IPS-NIHi7 (cell line): ENCODE measurements around the gene CNPY3.
"Not testable (repeated sequence)": the region's sequence is repeated elsewhere in the genome, so short reads cannot be mapped to it uniquely, and the experiment has no call there.

Source experiments
- DNase-seq: peaks from one replicate; pipeline ENCODE4 v3.0.0; 2012; ENCODE audit warnings: mixed read lengths; ENCODE audit errors: extremely low spot score

The CNPY3 gene

DNA sequence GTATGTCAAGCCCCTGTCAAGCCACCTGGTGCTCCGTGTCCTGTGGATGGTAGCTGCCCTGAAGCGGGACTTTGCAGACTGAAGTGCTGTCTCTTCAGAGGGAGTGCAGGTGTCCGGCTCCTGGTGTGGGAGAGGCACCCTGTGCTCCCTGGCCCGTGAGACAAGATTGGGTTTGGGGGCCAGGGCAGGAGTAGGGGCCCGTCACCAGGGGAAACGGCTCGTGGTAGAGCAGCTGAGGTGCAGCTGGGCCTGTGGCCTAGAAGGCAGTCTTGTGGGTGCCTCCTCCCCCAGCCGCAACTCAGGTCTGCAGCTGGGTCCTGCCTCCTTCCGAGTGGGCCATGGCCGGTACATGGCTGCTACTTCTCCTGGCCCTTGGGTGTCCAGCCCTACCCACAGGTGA, 13.5 kb upstream of the CNPY3 start, which contains the start of gene PTCRA:
Gene PTCRA (plus strand): TSS at position 322 of the 400 bp plus-strand sequence. CDS start 17 bp downstream, at position 339.
- no peak for DNase-seq

DNA sequence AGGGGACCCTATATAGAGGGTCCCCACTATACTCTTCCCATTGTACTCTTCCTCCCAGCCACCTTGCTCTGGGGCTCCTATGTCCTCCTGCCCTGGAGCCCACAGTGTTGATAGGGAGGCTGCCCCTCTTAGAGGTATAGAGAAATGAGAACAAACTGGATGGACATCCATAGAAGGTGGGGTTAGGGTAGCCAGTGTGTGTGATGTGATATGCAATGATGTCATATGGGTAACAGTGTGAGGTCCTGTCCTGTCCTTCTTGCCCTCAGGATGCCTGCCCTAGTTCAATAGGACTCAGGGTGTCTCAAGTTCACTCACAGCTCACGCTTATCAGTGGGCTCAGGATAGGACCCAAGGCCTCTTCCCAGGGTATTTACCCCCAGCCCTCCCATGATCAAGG, 13.0 kb upstream of the CNPY3 start:
- DNase-seq = no peak

DNA sequence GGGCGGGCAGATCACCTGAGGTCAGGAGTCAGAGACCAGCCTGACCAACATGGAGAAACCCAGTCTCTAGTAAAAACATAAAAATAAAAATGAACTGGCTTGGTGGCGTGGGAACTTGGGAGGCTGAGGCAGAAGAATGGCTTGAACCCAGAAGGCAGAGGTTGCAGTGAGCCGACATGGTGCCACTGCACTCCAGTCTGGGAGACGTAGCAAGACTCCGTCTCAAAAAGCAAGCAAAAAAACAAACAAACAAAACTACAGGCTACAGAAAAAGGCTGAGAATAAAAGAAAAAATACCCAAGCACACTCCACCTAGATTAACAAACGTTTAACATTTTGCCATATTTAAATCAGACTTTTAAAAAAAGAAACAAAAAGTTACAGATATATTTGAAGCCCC, 7.5 kb upstream of the CNPY3 start:
- DNase-seq = no peak

DNA sequence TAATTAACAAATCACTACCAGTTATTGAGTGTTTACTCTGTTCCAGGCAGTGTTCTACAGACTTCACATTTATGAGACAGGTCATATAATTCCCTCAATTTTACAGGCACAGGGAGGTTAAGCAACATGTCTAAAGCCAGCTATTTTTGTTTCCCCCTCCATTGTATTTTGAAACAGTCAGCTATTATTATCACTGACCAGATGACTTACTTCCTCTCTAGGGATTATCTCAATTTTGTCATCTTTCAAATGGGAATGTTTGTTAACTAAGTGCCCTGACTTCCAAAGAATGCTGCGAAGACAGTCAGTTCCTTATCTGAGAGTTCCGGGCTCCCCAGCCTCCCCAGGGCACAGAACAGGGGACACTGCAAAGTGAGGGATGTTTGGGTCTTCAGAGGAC, 5.6 kb upstream of the CNPY3 start:
- DNase-seq = no peak

DNA sequence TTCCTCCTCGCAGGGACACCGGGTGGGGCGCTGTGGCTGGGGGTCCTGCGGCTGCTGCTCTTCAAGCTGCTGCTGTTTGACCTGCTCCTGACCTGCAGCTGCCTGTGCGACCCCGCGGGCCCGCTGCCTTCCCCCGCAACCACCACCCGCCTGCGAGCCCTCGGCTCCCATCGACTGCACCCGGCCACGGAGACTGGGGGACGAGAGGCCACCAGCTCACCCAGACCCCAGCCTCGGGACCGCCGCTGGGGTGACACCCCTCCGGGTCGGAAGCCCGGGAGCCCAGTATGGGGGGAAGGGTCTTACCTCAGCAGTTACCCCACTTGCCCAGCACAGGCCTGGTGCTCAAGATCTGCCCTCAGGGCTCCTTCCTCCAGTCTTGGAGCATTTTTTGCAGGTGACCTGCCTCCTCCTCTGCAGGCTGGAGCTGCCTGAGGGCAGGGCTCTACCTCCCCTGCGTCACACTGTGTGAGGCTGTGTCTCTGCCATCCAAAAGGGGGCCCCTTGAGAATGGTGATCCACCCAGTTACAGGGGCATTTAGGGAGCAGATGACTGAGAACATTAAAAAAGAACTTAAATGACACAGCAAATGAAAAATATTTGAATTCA, 3.9 kb upstream of the CNPY3 start:
- DNase-seq = peak; percentile 41

DNA sequence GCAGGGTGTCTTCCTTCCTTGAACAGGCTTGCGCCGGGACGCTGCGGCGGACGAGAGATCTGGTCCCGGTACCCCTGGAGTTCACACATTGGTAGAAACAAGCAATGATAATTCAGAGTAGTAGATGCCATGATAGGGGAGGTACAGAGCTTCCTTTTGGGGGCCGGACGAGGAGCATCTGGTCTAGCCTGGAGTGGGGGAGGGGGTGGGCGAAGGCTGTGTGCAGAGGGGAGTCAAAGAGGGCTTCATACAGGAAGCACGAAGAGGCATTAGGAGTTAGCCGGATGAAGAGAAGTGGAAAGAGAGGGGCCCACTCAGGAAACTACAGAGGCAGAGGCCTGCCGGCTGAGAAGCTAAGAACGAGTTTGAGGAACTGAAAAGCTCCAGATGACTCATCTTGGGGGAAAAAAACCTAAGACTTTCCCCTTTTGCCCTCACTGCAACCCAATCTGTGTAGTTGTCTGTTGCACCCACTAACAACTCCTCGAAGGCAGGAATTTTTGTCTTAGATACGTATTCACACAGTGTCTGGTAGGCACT, 611 bp downstream of the CNPY3 start:
- no peak for DNase-seq

DNA sequence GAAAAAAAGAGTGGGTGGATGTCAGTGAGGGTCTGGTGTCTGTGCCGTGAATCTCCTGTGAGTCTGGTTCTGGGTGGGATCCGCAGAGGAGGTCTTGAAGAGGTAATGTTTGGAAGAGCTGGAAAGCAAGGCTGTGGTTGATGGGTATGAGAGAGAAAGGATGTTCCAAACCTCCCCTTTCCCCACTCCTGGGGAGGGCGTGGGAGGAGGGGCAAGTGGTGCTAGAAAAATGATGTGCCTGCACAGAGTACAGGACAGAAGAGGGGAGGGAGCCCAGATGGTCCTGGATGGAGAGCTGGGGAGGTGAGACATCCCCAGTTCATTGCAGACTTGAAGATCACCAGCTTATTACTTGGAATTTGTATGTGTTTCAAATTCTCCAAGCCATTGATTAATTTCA, 3.1 kb downstream of the CNPY3 start:
- DNase-seq = no peak

DNA sequence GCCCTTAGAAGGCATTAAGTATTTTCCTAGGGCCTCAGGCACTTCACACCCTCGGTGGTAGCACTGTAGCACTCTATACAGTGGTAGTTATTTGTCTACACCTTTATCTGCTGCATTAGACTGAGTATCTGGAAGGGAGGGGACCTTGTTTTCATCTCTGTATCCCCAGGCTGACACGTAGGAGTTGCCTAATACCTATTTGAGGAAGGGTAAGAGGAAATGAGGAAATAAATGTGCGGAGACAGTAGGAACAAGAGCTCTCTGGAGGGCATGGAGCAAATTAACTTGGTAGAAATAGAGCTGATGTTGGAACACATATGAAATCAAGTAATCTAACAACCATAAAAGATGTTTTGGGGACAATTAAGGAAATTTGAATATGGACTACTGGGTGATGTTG, 3.9 kb downstream of the CNPY3 start:
- no peak for DNase-seq

DNA sequence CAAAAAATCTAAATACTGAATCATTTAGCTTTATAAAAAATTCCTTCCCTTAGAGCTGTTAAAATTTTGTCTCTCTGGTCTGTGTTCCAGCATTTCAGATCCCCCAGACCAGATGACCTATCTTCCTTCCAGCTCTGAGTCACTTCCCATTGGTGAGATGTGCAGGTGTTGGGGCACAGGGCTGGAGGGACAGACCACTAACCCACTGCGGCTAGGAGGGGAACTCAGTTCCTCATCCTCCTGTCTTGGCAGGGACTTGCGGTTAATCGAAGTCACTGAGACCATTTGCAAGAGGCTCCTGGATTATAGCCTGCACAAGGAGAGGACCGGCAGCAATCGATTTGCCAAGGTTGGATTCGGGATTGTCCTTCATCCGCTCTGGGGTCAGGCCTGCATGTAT, 6.0 kb downstream of the CNPY3 start:
- no peak for DNase-seq

DNA sequence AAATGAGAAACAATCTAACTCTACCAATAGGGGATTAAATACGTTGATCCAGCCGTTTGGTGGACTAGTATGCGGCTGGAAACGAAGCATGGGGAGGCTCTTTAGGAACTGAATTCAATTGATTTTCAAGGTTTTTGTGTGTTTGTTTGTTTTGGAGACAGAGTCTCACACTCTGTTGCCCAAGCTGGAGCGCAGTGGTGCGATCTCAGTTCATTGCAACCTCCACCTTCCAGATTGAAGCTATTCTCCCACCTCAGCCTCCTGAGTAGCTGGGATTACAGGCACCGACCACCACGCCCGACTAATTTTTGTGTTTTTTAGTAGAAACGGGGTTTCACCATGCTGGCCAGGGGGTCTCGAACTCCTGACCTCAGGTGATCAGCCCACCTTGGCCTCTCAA, 7.1 kb downstream of the CNPY3 start:
- no peak for DNase-seq

DNA sequence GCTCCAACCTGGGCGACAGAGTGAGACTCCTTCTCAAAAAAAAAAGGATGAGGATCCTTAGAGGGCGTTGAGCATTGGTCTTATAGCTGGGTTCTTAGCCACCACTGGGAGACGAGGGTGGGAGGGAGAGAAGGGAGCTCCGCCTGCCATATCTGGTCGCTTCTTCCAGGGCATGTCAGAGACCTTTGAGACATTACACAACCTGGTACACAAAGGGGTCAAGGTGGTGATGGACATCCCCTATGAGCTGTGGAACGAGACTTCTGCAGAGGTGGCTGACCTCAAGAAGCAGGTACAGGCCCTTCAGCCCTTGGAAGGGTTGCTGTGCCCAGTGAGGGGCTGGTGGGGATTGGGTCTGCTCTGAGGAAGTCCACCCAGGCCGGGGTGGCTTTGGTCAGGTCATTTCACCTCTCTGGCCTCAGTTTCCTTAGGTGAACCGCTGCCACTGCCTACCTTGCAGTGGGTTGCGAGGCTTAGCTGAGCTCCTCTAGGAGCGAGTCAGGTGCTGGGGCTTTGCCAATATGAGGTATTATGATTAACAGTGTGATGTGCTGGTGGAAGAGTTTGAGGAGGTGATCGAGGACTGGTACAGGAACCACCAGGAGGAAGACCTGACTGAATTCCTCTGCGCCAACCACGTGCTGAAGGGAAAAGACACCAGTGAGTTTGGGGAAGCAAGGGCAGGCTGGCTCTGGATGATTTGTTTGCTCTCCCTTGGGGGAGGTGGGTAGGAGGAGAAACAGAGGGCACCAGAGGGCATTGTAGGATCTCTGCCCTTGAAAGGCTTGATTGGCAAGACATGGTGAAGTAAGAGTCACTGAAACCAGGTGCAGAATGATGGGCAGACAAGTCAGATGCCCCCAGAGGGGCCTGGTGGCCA, 8.5 kb downstream of the CNPY3 start:
- DNase-seq = no peak

DNA sequence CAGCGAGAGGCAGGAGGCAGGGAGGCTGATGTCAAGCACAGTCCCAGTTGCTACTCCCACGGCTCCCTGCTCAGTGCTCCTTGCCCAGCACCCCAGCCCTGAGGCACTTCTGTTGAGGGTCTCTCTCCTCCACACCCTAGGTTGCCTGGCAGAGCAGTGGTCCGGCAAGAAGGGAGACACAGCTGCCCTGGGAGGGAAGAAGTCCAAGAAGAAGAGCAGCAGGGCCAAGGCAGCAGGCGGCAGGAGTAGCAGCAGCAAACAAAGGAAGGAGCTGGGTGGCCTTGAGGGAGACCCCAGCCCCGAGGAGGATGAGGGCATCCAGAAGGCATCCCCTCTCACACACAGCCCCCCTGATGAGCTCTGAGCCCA, 9.1 kb downstream of the CNPY3 start:
- DNase-seq = no peak

DNA sequence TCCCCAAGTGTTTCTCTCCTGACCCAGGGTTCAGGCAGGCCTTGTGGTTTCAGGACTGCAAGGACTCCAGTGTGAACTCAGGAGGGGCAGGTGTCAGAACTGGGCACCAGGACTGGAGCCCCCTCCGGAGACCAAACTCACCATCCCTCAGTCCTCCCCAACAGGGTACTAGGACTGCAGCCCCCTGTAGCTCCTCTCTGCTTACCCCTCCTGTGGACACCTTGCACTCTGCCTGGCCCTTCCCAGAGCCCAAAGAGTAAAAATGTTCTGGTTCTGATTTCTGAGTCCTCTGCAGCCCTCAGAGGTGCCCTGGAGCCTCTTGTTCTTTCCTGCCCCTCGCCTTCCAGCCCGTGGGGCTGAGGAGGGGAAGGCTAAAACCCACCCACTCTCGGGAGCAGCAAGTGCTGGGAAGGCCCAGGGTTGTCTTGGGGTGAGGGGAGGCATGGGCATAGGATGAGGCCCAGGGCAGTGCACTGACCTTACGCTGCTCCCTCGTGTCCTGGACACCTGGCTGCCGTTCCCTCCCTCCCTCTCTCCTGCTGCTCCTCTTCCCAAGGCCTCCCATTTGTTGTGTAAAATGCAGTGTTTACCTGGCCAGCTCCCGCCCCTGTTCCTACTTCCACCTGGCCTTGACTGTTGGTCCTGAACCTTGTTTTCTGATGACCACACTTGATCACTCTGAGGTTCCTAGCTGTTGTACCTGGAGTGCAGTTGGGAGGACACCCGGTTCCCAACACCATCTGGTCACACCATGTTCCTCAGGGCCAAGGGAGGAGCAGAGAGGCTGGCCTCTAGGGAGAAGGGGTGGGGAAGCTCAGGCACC, 9.9 kb downstream of the CNPY3 start:
- DNase-seq = no peak

DNA sequence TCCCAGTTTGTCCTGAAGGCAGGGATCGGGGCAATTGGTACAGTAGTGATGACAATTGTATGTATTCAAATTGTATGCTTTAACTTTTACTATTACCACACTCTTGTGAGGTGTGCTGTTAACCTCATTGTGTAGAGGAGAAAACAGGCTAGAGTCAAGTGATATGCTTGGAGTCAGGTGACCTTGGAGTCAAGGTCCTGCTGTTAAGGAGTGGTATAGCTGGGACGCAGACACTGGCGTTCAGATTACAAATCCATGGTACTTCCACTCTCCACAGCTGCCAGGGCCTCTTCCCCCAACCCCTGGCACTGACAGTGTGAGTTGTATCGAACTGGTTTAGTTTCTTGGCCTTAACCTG, 10.5 kb downstream of the CNPY3 start:
- DNase-seq = no peak

DNA sequence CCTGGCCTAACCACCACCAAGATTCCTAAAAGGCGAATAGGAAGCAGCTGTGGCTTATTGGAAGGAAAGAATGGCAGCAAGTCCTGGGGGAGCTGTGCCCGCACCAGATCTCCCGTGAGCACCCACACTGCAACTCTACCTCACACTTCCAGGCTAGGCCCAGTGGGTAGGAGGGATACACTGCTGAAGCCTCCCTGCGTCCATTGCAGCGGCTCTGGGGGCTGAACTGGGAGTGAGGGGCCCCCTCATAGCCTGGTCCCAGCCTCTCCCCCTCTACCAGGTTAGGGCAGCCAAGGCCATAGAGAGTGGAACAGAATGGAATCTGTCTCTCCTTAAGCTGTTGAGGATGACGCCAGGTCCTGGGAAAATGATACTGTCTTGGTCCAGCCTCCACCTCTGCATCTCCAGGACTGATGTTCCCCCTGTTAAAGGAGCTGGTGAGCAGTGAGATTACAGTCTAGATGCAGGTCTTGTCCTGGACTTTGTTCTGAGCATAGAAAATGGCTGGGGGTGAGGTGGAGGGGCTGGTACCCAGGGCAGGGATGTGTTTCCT, 11.3 kb downstream of the CNPY3 start:
- DNase-seq = no peak

DNA sequence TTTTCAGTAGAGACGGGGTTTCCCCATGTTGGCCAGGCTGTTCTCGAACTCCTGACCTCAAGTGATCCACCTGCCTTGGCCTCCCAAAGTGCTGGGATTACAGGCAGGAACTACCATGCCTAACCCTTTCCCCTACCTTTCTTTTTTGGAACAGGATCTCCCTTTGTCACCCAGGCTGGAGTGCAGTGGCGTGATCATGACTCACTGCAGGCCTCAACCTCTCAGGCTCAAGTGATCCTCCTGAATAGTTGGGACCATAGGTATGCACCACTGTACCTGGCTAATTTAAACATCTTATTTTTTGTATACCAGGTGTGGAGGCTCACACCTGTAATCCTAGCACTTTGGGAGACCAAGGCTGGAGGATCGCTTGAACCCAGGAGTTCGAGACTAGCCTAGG, 12.1 kb downstream of the CNPY3 start:
- DNase-seq = not testable (repeated sequence)

DNA sequence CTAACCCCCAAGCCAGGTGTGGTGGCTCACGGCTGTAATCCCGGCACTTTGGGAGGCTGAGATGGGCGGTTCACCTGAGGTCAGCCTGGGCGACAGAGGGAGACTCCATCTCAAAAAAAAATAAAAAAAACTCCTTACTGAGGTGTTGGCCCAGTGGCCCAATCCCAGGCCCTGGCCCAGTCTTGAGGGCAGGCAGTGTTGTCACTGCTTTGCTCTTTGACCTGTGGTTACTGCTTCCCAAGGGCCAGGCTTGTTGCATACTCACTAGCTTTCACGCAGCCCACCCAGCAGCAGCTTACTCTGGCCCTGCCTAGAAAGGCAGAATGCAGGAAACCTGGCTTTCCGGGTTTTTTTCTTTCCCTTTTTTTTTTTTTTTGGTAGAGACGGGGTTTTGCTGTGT, 13.2 kb downstream of the CNPY3 start:
- no peak for DNase-seq

DNA sequence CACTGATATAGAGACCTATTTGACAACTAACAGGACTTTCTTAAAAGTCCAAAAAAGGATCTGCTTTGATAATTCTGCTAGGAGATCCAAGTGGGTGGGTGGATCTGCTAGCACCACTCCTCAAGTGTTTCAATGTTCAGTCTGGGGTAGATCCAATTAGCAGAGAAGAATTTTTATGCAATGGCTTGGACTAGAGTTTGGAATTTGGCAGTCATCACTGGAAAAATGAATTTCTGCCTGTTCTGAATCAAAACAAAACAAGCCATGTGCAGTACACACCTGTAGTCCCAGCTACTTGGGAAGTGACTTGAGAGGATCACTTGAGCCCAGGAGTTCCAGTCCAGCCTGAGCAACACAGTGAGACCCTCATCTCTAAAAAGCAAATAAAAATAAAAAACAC, 18.7 kb downstream of the CNPY3 start:
- DNase-seq = no peak

DNA sequence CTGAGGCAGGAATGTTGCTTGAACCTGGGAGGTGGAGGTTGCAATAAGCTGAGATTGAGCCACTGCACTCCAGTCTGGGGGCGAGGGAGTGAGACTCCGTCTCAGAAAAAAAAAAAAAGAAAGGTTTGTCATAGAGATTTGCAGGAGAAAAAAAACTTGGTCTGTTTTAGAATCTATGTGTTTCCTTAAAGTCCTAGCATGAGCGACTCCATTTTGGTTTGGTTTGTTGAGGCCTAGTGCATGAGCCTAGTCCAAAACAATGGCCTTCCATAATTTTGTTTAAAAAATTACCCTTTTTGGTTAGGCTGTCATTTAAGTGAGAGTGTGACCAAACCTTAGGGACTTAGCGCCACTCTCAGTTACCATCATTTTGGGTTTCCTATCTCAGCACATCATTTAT, 23.1 kb downstream of the CNPY3 start:
- DNase-seq = no peak

DNA sequence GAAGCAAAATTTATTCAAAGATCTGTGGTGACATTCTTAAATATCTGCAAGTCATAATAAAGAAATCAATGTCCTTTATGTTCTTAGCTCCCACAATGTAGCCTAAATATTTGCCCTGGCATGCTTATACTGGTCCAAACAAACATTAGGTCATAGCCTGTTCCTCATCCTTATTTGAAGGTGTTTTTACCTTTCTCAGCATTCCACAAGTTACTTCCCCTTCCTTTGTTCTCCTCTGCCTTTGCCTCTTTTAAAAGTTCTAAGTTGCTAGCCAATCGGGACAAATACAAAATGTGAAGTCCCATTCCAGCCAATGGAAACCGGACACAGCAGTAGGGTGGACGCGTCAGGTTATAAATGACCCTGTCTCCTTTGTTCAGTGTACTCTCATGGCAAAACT, 25.1 kb downstream of the CNPY3 start:
- not testable (repeated sequence) for DNase-seq

DNA sequence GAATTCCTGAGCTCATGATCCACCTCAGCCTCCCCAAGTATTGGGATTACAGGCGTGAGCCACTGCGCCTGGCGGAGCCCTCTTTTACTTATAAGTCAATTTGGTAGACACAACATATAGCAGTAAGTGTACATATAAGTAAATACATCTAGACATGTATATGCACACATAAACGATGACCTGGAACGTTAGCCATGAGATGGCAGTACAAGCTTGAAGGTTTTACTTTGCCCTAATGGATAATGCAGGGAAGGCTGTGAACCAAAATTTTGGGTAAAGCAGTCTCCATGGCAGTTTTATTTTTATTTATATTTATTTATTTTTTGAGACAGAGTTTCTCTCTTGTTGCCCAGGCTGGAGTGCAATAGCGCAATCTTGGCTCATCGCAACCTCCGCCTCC, 28.8 kb downstream of the CNPY3 start:
- DNase-seq = no peak

DNA sequence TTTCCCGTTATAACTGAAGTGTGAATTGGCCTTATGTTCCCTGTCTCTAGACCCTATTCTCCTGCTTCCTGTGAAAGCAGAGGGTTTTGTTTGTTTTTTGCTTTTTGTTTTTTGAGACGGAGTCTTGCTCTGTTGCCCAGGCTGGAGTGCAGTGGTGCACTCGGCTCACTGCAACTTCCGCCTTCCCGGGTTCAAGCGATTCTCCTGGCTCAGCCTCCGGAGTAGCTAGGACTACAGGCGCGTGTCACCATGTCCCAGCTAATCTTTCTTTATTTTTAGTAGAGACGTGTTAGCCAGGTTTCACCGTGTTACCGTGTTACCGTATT, 30.6 kb downstream of the CNPY3 start:
- no peak for DNase-seq
